Thyroid gland (tissue), 4 donors: ENCODE data around the gene OR8A1. TPM values are rescaled to one million over a fixed set of nuclear protein-coding genes. Genes with fewer than 3 reads are reported as not detected.

Experiments
- DNase-seq, 2 donors: peaks; one replicate each; pipeline ENCODE4 v3.0.0-alpha.2; 2019
- H3K27ac ChIP-seq, 3 donors: fragments of 200-600 bp; sonication (generic); 1 replicate in 2 of 3; 2 replicates in 1 of 3; pipeline ENCODE4 v1.5.1; 2016 to 2019; ENCODE audit warnings: mild to moderate bottlenecking in 1 of 3, moderate library complexity in 1 of 3
- H3K27me3 ChIP-seq: fragments of 200-600 bp; sonication (generic); one replicate; pipeline ENCODE4 v1.5.1; 2019
- H3K36me3 ChIP-seq, 2 donors: fragments of 200-600 bp; sonication (generic); one replicate each; pipeline ENCODE4 v1.5.1; 2016 to 2019
- H3K4me1 ChIP-seq, 2 donors: fragments of 200-600 bp; sonication (generic); one replicate each; pipeline ENCODE4 v1.5.1; 2017 to 2019
- H3K4me3 ChIP-seq, 3 donors: fragments of 200-600 bp; sonication (generic); replicated peaks in 1 of 3; 1 replicate in 2 of 3; 2 replicates in 1 of 3; pipeline ENCODE4 v1.5.1; 2016; ENCODE audit warnings: mild to moderate bottlenecking in 1 of 3
- H3K9me3 ChIP-seq: fragments of 200-600 bp; sonication (generic); one replicate; pipeline ENCODE4 v1.5.1; 2017
- POLR2A ChIP-seq, 2 donors: fragments of 450-650 bp; IDR thresholded peaks; one replicate each; pipeline ENCODE4 v1.6.1; 2017; ENCODE audit warnings: antibody characterized with exemption in 2 of 2, mild to moderate bottlenecking in 2 of 2, moderate library complexity in 1 of 2
- WGBS, 2 donors: methylation state at CpG; one replicate each; pipeline ENCODE4 v1.1.5; 2017; 5-methylcytosine and 5-hydroxymethylcytosine counted together
- intact Hi-C: fragments of 100-400 bp; cut with DNase I; formaldehyde crosslinking; loops from one replicate; pipeline ENCODE4 v1.15.1; 2023
- total RNA-seq, 4 donors: library from RNA; depleted of rRNA; stranded (reverse); fragments of >200 nt; gene quantifications; one replicate each; pipeline ENCODE4 v1.2.3, GENCODE V29; 2016
- TF ChIP-seq, protein P1 (sequence below), 6 experiments: fragments of 200-600 bp in 3 of 6; fragments of 450-650 bp in 3 of 6; sonication (generic) in 3 of 6; IDR thresholded peaks; one replicate each; pipeline ENCODE4 v1.5.1; 2016 to 2019; ENCODE audit warnings: antibody characterized with exemption in 6 of 6, mild to moderate bottlenecking in 2 of 6, inconsistent platforms in 1 of 6, moderate library complexity in 1 of 6

OR8A1 gene
- total RNA-seq, 4 donors from 2014 or later: not detected

DNA sequence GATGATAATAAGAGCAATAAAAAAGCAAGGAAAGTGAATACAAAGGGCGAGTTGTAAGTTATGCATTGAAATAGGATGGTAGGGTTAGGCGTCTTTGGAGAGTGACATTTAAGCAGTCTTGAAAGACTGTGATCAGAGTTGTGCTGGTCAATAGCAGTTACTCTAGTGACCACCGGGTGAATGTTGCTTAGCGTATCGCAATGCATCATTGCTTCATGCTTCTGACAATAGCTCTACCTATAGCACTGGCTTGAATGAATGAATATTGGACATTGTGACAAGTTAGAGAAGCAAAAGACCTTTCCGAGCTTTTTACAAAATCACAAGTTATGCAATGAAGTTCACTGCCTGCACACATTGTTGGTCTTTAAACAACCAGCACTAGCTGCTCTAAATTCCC is 18.6 kb upstream of the OR8A1 start:
- 79 to 84% methylated on average over 6 of the region's 6 CpGs for WGBS, 2 donors
- TF ChIP-seq, protein P1, sequence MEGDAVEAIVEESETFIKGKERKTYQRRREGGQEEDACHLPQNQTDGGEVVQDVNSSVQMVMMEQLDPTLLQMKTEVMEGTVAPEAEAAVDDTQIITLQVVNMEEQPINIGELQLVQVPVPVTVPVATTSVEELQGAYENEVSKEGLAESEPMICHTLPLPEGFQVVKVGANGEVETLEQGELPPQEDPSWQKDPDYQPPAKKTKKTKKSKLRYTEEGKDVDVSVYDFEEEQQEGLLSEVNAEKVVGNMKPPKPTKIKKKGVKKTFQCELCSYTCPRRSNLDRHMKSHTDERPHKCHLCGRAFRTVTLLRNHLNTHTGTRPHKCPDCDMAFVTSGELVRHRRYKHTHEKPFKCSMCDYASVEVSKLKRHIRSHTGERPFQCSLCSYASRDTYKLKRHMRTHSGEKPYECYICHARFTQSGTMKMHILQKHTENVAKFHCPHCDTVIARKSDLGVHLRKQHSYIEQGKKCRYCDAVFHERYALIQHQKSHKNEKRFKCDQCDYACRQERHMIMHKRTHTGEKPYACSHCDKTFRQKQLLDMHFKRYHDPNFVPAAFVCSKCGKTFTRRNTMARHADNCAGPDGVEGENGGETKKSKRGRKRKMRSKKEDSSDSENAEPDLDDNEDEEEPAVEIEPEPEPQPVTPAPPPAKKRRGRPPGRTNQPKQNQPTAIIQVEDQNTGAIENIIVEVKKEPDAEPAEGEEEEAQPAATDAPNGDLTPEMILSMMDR (IDR thresholded peaks at IDR 0.05): no peak
- no peak for TF ChIP-seq POLR2A (IDR thresholded peaks at IDR 0.05)
- DNase-seq: no peak

DNA sequence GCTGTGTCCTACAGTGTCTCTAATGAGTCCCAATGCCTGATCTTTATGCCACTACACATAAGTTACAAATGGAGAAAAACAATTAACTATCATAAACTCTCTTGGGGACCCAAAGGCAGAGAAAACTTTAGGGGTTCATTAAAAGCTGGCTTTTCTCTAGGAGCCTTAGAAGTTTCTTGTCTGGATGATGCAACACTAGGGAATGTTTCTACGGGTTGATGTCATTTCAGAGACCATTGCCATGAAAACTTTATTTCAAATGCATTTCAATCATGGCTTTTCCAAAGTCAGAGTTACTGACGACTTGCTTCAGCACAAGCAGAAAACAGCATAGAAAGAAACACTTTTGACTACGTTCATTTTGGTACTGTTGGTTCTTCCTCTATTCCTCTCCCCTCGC is 17.8 kb upstream of the OR8A1 start:
- WGBS, 2 donors: 91 to 94% methylated on average over 4 of the region's 4 CpGs
- DNase-seq: no peak
- H3K27ac ChIP-seq: no peak overlapping the region
- no peaks in the 10 kb centered on the region for H3K9me3 ChIP-seq
- H3K4me3 ChIP-seq: no peak overlapping the region
- intact Hi-C loops: no loop called here
- H3K36me3 ChIP-seq: no peaks in the 10 kb centered on the region
- H3K27me3 ChIP-seq: no peaks in the 10 kb centered on the region
- no peaks in the 10 kb centered on the region for H3K4me1 ChIP-seq
- TF ChIP-seq, protein P1 (IDR thresholded peaks at IDR 0.05): no peak
- TF ChIP-seq POLR2A (IDR thresholded peaks at IDR 0.05): no peak

More for the DNA sequence above, 18.6 kb upstream of the OR8A1 start:
- Histone ChIP-seq H3K4me3 (no peak overlapping the region), H3K27ac (no peak overlapping the region), H3K9me3 (no peaks in the 10 kb centered on the region), H3K36me3 (no peaks in the 10 kb centered on the region), H3K4me1 (no peaks in the 10 kb centered on the region), H3K27me3 (no peaks in the 10 kb centered on the region)
- intact Hi-C loops: no loop called here

DNA sequence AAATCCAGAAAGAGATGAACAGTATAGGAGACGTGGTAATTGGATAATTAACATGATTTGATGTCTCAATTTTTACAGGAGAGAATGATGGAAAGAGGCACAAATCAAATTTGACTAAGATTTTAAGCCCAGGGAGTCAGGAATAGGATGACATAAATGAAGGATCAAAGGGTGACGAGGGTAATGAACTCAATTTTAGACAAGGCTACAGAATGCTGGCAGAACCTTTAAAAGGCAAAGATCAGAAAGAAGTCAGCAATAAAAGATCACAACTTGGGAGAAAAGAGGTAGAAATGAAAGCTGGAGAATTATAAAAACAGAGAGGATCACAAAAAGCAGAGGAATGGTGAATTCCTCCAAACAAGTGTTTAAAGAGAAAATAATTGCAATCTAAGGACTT is 13.0 kb upstream of the OR8A1 start:
- Histone ChIP-seq H3K27ac (no peak overlapping the region), H3K27me3 (no peaks in the 10 kb centered on the region), H3K9me3 (no peaks in the 10 kb centered on the region), H3K4me1 (no peaks in the 10 kb centered on the region), H3K36me3 (no peaks in the 10 kb centered on the region), H3K4me3 (no peak overlapping the region)
- WGBS, 2 donors: 77 to 78% methylated on average over 2 of the region's 2 CpGs
- intact Hi-C loops: no loop called here
- no peak for TF ChIP-seq POLR2A (IDR thresholded peaks at IDR 0.05)
- TF ChIP-seq, protein P1 (IDR thresholded peaks at IDR 0.05): no peak
- DNase-seq: no peak

DNA sequence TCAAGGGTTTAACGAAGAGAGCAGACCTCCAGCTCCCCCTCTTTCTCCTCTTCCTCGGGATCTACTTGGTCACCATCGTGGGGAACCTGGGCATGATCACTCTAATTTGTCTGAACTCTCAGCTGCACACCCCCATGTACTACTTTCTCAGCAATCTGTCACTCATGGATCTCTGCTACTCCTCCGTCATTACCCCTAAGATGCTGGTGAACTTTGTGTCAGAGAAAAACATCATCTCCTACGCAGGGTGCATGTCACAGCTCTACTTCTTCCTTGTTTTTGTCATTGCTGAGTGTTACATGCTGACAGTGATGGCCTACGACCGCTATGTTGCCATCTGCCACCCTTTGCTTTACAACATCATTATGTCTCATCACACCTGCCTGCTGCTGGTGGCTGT is 363 bp downstream of the OR8A1 start:
- intact Hi-C loops: no loop called here
- Histone ChIP-seq H3K4me1 (no peaks in the 10 kb centered on the region), H3K36me3 (no peaks in the 10 kb centered on the region), H3K27me3 (no peaks in the 10 kb centered on the region), H3K27ac (no peak overlapping the region), H3K4me3 (no peak overlapping the region), H3K9me3 (no peaks in the 10 kb centered on the region)
- TF ChIP-seq, protein P1 (IDR thresholded peaks at IDR 0.05): no peak
- 84 to 94% methylated on average over 7 of the region's 7 CpGs for WGBS, 2 donors
- DNase-seq: no peak

DNA sequence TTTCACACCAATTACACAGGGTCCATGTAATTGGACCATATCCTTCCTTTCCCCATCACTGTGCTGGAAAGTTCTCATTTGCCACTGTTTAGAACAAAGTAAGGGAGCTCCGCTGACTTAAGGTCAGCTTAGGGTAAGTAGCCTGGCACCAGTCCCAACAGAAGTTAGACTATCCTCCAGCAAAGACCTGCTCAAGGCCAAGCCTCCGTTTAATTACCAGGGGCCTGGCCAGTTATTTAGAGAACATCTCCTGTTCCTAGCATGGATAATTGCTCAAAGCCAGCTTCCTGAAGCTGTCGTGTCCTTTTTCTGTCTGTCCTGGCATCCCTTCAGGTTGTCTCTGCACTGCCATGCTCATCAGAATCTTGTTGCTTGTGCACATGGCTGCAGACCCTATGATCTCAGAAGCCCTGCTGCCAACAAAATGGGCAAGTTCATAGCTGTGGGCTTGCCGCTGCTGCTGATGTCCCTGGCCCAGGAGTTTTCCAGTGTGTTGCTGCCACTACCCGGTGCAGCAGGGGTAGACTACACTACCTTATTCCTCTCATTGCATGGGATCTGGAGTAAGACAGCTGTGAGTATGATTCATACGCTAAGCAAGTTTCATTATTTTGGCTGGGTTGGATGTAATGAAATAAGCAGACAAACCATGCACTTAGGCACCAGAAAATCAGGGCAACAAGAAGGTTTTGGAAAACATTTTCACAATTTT is 8.1 kb downstream of the OR8A1 start:
- Histone ChIP-seq H3K36me3 (no peaks in the 10 kb centered on the region), H3K4me1 (peaks cover 0 to 15% of the 10 kb centered on the region in 2 donors), H3K9me3 (no peaks in the 10 kb centered on the region), H3K4me3 (no peak overlapping the region), H3K27me3 (no peaks in the 10 kb centered on the region), H3K27ac (peak overlapping the region in 1 of 3 donors; percentile 18)
- intact Hi-C loops: no loop called here
- no peak for TF ChIP-seq POLR2A (IDR thresholded peaks at IDR 0.05)
- TF ChIP-seq, protein P1 (IDR thresholded peaks at IDR 0.05): no peak
- DNase-seq: peak; percentile 17 to 18
- 56 to 61% methylated on average over 6 of the region's 6 CpGs for WGBS, 2 donors
